Measurements from ENCODE around the gene PTPRD. TPM values are rescaled to one million over a fixed set of nuclear protein-coding genes. Genes with fewer than 3 reads are reported as not detected.

Gene PTPRD
- total RNA-seq, 1 experiment from 2014 or later, result not detected

DNA sequence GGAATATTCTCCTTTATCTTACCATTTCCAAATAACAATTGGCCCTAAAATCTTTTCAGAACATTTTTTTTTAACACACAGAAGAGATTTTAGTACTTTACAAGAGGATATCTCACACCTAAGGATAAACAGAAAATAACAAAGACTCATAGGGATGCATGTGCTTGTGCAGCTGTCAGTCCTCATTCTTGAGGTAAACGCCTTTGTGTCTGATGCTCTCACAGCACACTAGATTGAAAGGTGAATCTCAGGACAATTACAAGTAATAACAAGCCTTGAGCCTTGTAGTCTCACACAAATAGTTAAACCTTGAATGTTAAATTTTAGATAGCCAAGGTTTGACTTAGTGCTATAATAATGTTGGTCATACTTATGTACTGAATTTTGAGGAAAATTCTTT is 439.2 kb downstream of the PTPRD start:
- no peak for DNase-seq (ENCODE audit: low read depth)

DNA sequence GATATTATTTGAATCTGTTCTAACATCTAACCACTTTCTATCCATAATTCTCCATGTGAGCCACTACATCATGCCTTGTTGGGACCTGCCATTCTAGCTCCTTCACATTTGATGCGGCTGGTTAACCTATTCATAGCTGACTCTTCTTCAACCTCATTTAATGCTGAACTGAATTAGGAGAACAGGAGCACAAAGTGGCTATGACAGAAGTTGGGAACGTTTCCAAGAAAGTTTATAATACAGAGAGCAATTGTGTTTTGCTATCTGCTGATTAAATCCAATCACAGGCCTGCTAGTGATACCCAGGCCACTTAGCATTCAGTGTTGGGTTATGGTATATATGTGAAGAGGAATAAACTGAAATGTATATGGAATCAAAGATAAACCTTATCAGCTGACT is 440.3 kb downstream of the PTPRD start:
- no peak for DNase-seq (ENCODE audit: low read depth)

DNA sequence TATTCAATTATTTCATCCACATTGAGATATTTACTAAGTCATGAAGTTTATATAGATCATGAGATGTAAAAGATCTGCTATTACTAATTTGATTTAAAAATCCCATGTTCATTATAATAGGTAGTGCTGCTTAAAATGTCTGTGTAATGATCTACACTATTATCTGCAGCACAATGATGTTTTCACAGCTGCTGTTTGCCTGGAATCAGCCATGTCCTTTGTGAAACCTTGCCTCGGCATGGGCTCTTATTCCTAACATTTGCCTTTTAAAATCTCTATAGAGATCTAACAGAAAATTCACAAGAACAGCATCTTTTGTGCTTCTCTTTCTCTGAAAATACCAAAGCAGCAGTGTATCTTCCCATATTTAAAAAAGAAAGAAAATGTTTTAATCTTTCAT is 444.6 kb downstream of the PTPRD start:
- no peak for DNase-seq (ENCODE audit: low read depth)

DNA sequence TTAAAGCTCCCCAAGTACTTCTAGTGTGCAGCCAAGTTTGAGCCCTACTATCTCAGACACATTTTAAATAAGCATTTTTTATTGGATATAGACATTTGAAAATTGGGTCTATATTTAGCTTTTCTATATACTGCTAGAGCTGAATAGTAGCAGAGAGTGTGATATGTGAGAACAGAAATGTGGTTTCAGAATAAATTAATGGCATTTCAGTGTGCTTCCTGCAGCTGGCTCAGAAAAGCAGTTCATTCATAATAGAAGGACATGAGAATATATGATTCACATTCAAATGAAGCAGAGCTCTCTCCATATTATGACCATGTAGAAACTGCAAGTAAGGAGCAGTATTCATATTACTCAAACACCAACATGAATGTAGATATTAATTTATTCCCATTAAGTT is 464.0 kb downstream of the PTPRD start:
- DNase-seq (ENCODE audit: low read depth), result no peak

DNA sequence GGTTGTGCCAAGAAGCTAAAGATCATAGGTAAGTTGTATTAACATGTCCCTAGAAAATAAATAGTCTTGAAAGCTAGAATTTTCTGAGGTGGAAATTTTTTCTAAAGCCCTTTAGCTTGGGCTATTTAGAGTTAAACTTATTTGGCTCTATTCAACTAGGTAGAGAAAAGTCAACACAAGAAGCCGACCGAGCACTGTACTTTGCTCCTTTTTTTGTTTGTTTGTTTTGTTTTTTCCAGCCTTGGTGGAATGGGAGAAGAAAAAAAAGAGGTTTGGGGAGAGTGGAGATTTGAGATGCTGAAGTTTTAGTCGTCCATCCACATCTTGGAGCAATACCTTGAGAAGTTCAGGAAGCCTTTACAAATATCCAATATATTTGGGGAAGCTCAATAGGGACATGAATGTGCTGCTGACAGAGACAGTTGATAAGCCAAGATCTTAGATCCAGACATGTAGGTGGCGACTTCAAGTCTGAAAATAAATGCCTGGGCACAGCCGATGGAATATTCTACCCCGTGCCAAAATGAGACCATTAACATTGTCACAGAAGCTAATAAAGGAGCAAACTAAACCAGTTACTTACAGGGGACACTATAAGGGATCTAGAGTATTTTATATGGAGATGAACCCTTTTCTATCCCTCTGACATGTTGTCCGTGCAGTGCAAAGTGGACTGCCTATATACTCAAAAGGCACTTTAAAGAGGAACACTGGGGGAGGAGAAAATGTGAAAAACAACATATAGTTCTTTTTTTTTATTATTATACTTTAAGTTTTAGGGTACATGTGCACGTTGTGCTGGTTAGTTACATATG is 466.1 kb downstream of the PTPRD start:
- no peak for DNase-seq (ENCODE audit: low read depth)

DNA sequence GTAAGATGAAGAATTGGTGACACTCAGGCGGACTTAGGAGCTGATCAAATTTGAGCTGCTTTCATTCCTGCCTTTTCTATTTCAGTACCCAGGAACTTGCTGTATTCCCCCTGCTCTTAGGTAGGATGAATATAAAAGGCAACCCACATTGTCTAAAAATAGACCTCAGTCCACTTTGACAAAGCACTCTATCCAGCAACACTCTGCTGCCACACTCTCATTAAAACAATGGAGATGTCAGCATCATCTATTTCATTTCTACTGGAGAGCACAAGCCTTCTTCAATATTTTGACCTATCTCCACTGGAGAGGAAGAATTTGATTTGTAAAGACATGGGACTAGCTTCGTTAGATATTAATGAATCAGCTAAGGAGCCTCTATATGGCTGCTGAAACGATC is 468.4 kb downstream of the PTPRD start:
- DNase-seq (ENCODE audit: low read depth), result no peak

DNA sequence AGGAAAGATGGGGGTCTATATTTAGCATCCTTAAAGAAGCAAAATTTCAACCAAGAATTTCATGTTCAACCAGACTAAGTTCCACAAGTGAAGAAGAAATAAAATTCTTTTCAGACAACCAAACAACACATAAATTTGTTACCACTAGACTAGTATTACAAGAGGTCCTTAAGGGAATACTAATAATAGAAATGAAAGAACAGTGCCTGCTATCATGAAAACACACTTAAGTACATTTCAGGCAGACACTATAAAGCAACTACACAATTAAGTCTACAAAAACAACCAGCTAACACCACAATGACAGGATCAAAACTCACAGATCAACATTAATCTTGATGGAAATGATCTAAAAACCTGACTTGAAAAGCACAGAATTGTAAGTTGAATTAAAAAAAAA is 477.2 kb downstream of the PTPRD start:
- no peak for DNase-seq (ENCODE audit: low read depth)

DNA sequence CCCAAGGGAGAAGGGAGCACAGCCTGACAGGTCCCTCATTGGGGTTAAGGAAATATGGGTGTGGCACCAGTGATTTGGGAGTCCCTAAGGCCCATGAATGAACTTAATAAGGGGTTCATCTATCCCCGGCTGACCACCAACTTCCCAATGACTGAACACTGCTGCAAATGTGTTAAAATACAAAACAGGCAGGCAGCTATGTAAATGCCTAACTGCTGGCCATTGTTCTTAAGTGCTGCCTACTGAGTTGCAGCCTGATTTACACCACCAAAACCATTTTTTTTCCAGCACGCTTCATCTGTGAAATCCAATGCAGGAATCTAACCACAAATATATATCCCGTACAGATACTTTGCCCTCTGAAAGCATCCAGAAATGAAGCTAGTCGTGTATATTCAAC is 478.5 kb downstream of the PTPRD start:
- DNase-seq (ENCODE audit: low read depth), result no peak

DNA sequence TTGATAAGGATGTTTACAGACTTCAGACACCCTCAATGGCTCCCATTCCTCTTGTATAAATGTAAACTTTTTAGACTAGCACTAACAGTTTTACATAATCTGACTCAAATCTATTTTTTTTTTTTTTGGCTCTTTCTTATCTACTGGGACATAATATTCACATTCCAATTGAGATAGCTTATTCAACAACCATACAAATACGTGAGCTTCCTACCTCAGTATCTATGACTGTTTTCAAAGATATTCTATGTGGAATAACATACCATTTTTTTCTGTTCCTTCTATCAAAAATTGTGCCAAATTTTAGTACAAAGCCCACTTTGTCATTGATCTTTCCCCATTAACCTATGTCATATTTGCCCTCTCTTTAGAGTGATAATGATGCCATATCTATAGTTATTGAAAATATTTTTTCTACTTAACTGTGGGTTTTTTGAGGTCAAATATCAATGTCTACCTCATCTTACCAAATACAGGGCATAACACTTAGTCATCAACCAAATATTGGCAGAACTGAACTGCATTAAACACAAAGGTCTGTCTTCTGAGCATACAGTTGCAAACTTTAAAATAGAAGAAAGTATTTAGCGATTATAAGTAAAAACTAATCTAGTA is 482.6 kb downstream of the PTPRD start:
- no peak for DNase-seq (ENCODE audit: low read depth)

DNA sequence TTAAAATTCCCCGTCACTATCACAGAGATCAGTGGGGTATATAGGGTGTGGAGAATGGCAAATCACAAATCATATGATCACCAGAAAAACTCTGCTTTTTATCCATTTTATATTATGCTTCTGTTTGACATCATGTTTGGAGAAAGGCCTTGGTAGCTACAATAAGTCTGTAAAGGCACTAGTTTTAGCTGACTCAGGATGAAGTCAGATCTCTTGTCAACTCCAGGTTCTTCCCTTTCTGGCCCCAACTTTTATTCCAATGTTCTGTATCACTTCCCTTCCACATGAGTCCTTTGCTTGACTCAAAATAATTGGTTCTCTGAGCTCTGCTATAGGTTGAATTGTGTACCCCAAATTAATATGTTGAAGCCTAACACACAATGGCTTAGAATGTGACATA is 484.9 kb downstream of the PTPRD start:
- no peak for DNase-seq (ENCODE audit: low read depth)

DNA sequence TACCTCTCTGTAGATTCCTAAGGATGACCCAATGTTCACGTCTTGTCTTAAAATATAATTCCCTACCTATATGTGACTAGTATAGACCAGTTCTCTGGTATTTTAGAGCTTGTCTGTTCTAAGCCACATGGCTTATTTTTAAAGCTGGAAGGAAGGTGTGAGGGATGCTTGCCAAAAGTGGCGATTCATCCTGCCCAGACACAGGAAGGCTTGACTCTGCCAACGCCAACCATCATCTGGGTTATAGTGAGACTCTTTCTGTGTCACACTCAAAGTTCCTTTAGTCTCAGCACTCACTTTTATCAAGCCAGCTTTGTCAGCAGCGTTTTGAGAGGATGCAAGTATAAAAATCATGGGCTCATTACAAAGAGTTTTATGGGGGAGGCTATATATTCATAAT is 500.0 kb downstream of the PTPRD start:
- DNase-seq (ENCODE audit: low read depth), result no peak

DNA sequence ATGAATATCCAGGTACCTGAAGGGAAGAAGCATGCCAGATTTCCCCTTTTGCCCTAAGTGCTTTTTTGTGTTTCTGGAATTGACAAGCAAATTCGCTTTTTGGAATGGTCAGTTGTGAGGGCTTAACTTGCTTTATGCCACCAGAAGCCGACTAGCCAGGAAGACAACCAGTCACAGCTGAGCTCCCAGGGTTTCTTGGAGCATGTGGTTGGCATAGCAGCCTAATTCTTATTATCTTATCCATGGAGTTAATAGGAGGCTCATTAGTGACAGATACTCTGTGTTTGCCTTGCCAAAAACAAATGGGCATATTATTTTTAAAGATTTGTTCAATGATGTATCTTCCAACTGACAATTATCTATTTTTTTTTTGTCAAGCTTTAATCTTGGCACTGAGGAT is 500.7 kb downstream of the PTPRD start:
- no peak for DNase-seq (ENCODE audit: low read depth)

DNA sequence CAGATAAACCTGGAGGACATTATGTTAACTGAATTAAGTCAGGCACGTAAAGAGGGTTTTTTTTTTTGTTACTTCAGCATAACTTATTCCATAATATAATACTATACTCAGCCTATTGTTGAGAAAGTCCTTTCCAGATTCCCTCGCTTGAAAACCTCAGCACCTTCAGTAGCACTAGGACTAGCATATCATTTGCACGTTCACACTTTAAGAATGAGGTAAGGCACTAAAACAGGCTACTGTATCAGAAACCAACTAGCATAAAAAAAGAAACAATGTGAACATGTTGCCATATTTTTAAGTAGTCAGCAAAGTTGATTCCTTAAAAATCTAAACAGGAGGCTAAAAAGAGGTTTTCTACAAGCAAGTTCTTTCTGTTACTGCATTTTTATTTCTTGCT is 504.0 kb downstream of the PTPRD start:
- no peak for DNase-seq (ENCODE audit: low read depth)

DNA sequence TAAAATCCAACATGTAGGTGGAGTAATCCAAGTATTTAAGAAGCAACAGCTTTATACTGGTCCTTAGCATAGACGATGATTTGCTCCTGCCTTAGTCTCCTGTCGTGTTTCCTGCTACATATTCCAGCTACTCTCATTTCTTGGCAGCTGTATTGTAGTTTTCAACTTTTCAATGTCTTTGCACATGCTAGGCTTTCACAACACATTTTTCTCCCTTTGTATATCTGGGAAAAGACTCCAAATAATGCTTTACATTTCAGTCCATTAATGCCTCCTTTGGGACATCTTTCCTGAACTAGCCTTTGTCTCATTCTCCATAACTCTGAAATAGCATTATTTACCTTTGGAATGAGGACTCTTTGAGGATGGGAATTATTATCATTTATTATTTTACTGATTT is 508.0 kb downstream of the PTPRD start:
- no peak for DNase-seq (ENCODE audit: low read depth)

DNA sequence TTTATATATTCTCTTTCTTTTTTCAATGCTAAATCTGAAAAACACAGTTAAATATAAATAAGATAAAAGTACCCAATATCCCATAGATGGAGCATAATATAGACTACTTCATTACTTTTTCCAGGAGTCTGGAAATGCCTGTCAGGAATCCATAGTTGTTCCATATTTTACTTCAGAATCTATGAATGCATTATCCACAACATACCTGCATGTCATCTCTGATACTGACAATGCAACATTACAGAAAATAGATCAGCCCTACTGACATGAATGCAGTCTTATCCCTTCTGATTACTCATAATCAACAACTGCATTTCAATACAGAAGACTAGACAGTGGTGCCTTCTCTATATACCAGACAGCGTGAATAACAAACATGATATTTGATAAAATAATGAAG is 517.6 kb downstream of the PTPRD start:
- DNase-seq (ENCODE audit: low read depth), result no peak

DNA sequence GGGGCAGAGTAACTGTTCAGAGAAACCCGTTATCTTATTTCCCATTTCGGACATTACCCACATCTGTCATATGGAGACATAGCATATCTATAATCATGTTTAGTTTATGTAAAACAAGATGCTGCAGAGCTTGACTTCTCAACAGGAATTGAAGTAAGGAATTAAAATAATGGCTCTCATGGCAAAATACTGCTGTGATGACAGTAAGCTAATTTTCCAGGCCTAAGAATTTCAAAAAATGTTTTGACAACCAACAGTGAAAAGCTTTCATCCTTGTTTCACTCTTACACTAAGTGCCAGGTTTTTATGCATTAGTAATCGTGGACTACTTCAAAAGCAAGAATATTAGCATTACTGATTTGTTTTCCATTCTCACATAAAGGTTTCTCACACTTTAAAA is 518.2 kb downstream of the PTPRD start:
- DNase-seq (ENCODE audit: low read depth), result no peak

DNA sequence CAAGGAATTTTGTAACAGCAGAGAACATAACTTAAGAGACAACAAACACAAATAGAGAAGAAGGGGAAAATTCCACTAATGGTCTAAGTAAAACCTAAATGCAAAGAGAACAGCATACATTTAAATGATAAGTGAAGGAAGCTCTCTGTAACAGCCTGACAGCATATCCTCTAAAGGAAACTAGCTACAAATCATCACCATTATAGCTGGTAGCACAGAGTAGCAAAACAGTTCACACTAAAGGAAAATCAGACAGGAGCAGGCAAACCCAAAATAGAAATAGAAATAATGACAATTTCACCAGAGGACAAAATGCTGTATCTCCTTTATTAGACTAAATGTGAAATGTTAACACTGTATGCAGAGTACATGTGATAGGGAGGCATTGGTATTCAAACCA is 532.8 kb downstream of the PTPRD start:
- no peak for DNase-seq (ENCODE audit: low read depth)

DNA sequence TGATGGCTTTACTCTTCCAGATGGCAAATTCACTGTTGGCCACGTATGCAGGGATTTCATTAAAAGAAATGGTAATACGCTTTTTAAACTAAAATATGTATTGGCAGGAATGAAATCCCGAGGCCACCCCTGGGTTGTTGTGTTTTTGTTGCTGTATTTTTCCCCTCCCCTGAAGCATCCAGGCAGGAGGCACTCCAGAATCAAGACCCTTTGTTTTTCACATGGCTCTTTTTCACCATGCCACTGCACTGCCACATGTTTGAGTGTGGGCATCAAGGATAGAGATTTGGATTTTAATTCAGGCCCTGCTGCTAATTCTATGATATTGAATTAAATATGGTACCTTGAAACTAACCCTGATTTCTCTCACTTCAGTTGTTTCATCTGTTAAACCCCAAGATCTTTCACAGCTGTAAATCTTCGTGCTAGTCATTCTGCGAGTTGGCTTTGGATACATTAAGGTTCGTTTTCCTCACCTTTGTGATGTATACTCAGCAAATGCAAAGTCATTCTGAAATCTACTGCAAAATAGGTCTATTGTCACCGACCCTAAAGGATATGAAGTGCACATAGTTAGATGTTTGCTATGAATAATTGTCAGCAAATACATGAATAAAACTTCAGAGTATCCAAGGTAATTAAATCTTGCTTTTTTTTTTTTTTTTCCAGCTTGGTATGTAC is 533.4 kb downstream of the PTPRD start:
- DNase-seq (ENCODE audit: low read depth), result no peak

DNA sequence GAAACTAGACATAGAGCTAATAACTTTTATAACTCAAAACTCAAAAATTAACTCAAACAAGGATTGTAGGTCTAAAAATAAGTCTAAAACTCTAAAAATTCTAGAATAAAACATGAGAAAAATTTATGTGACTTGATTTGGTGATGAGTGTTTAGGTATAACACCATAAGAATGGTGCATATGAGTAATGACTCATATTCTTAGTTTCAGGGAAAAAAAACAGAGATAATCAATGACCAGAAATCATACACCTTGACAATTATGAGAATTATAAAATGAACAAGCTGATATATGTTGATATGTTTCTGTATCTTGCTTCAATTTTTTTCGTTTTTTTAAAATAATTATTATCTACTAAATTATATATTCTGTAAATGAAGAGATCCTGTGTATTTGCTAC is 541.2 kb downstream of the PTPRD start:
- DNase-seq (ENCODE audit: low read depth), result no peak

DNA sequence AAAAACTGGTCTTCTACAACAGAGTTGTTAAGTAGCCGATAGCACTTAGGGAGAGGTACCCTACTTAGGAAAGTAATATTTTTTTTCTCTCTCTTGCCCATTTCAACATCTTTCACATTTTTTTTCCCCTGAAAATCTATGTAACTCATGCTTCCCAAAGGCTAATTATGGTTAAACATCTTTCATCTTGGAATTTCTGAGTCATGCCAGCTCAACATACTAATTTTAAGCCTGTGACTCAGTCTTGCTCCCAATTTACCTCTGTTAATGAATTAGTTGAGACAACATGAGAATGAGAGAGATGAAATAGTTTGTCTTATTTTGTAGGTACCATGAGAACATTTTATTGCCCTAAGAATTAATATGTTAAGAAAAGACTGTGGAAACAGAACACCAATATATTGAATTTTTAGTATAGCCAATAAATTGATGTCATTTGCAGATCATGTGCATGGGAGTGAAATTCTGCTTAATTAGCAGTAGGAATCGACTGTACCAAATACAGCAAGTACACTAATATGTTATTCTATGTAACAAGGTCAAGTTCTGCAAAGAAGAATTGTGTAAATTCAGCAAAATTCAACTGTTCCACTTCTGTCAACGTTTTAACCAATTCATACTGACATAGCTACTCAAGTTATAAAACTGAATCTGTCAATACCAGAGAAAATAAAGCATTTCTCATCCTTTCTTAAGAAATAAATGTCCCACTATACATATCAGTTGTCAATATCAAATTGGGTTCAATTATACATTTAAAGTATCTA is 550.0 kb downstream of the PTPRD start:
- no peak for DNase-seq (ENCODE audit: low read depth)

DNA sequence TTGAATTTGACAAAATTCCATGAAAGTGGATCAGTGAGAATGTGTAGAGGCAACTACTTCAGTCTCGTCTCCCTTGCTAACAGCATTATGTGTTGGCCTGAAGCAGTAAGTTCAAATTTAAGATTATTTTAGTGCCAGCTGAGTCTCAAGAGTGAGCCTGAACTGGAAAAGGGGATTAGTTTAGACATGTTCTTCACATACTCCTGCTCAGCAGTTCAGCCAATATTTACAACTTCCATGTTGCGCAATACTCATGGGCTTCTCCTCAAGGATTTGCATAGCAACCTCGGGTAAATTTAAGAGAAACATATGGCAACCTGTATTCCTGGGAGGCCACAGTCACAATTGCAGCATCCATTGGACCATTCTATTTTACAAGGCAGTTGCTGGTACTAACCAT is 553.8 kb downstream of the PTPRD start:
- DNase-seq (ENCODE audit: low read depth), result no peak

DNA sequence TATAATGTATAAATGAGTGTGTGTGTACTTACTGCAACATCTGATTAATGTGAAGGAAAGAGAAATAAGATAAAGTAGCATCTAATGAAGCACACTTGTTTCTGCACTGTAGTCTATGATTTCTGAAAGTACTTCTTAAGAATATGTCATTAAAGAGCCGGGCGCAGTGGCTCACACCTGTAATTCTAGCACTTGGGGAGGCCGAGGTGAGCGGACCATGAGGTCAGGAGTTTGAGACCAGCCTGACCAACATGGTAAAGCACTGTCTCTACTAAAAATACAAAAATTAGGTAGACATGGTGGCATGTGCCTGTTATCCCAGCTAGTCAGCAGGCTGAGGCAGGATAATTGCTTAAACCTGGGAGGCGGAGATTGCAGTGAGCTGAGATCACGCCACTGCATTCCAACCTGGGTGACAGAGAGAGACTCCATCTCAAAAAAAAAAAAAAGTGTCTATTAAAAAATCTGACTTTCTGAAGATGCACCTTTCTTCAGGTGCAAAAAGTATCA is 556.9 kb downstream of the PTPRD start:
- DNase-seq (ENCODE audit: low read depth), result no peak

All from LHCN-M2 (cell line).